DLD1 (cell line): ENCODE results near the gene MAP3K20.
"Not testable (repeated sequence)": the region's sequence is repeated elsewhere in the genome, so short reads cannot be mapped to it uniquely, and the experiment has no call there.

Experiments
- in situ Hi-C: cut with HindIII; loops from 2 replicates; pipeline ENCODE4 v1.10.0; 2017; ENCODE audit warnings: low sequenced_read_pairs

MAP3K20 gene

GRCh38 chr2:173153301-173153885 lies 77.7 kb downstream of the MAP3K20 start:
- in situ Hi-C loops = no loop called here

- in situ Hi-C loops = no loop called here
Observed at GRCh38 chr2:173157676-173158293, 82.1 kb downstream of the MAP3K20 start.

GRCh38 chr2:173159791-173160463 lies 84.3 kb downstream of the MAP3K20 start:
- in situ Hi-C loops = no loop called here

DNA sequence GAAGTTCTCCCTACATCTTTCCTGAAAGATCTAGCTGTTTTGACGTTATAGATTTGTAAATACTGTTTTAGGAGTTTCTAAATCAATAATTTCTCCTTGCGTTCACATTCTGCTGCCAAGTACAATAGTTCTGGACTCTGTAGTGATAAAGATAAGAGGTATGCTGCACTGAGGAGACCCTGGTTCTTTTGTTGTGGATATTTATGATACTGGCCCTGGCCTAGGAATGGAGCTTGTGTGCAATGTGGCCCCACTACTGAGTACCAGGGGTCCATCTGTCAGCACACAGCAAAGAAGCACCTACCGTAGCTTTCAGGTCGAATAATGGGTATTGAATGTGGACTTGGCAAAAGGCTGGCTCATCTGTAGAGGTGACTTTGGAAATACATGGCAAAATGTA lies 85.0 kb downstream of the MAP3K20 start:
- in situ Hi-C loops = no loop called here

DNA sequence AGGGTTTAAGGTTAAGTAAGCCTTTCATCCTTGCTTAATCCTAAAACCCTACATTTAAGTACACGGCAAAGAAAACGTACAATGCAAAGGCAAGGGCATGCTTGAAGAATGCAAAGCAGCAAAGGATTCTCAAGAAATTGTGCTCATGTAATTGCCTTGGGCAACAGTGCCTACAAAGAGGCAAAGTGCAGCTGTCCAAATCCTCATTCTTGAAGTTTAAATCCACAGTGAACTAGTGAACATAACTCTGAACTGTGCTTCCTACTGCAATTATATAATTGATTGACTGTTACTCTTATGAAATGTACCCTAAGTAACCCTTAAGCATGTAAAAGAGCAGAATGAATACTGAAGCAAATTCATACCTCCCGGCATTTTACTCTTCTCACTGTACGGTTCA lies 85.4 kb downstream of the MAP3K20 start:
- in situ Hi-C loops = no loop called here

GRCh38 chr2:173161507-173161906 lies 85.9 kb downstream of the MAP3K20 start:
- in situ Hi-C loops = no loop called here

DNA sequence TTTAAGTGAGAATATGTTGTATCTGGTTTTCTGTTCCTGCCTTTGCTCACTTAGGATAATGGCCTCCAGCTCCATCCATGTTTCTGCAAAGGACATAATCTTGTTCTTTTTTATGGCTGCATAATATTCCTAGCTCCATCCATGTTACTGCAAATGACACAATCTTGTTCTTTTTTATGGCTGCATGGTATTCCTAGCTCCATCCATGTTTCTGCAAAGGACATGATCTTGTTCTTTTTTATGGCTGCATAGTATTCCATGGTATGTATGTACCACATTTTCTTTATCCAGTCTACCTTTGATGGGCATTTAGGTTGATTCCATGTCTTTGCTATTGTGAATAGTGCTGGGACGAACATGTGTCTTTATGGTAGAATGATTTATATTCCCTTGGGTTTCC lies 87.7 kb downstream of the MAP3K20 start:
- in situ Hi-C loops = not testable (repeated sequence)

DNA sequence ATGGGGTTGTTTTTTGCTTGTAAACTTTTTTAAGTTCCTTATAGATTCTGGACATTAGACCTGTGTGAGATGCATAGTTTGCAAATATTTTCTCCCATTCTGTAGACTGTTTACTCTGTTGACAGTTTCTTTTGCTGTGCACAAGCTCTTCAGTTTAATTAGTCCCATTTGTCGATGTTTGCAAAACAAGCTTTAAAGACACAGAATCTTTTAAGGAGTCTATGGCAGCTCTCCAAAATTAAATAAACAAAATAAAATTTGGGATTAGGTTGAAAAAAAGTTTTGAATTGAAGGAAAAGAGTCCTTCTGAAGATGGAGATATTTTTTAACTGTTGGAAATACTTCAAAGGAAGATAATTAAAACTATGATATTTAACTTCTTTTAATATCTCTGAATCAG lies 88.8 kb downstream of the MAP3K20 start:
- in situ Hi-C loops = no loop called here

DNA sequence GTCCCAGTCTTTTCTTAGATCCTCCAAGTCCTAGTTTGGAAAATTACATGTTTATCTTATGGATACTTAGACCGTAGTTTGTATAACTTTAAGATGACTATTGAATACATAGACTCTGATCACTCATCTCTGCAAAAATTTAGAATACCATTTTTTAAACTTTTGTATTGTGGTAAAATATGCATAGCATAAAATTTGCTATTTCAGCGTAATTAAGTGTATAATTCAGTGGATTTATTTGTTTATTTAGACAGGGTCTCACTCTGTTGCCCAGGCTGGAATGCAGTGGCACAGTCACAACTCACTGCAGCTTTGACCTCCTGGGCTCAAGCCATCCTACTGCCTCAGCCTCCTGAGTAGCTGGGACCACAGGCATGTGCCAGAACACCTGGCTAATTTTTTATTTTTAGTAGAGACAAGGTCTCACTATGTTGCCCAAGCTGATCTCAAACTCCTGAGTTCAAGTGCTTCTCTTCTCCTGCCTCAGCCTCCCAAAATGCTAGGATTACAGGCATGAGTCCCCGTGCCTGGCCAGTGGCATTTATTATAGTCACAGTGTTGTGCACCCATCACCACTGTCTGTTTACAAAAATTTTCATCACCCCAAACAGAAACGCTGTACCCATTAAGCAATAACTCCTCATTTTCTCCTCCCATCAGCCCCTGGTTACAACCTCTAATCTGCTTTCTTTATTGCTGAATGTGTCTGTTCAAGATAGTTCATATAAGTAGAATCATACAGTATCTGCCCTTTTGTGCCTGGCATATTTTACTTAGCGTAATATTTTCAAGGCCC lies 90.0 kb downstream of the MAP3K20 start:
- in situ Hi-C loops = no loop called here

DNA sequence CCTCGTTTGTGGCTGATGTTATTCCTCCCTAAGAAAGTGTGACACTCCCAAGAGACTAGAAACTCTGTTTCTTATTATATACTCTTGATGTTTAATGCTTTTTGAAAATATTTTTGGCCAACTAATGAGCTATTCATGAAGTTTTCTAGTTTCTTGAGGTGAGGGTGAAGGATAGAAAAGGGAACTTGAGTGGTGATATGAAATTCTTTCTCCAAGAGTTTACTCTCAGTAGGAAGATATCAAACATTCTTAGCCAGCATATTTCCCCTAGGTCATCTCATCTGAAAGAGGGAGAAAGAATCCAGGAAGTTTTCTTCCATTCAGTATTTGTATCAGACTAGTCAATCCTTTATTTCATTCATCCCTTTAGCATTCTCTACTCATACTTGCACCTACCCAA lies 95.7 kb downstream of the MAP3K20 start:
- in situ Hi-C loops = no loop called here

DNA sequence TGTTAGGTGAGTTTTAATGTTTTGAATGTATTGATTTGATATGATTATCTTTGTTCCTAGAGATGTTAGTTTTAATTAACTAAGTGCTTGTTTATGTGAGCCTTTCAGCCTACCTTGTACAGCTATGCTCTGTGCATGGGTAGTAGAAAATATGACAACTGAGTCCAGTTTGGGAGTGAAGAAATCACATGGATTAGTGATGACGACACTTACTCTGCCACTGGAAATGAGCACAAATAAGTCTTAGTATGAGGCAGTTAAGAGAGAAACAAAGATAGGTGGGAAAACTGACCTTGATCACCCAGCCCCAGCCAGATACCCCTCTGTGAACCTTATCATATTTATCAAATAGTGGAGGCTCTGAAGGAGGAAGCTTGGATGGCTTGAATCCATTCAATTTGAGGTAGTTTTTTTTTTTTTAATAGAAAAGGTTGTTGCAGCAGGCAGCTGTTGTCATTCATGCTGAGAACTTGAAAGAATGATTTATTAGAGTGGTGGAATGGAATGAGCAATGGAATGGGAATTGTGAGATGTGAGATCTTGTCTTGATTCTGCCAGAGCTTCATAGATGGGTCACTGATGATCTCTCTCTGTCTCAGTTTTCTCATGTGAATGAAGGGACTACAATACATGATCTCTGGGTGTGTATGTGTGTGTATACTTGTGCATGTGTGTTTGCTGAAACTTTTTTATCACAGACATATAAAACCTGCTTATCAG lies 96.4 kb downstream of the MAP3K20 start:
- in situ Hi-C loops = no loop called here

DNA sequence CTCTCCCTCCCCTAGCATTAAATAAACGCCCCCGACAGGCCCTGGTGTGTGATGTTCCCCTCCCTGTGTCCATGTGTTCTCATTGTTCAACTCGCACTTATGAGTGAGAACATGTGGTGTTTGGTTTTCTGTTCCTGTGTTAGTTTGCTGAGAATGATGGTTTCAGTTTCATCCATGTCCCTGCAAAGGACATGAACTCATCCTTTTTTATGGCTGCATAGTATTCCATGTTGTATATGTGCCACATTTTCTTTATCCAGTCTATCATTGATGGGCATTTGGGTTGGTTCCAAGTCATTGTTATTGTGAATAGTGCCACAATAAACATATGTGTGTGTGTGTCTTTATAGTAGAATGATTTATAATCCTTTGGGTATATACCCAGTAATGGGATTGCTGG lies 98.7 kb downstream of the MAP3K20 start:
- in situ Hi-C loops = not testable (repeated sequence)

DNA sequence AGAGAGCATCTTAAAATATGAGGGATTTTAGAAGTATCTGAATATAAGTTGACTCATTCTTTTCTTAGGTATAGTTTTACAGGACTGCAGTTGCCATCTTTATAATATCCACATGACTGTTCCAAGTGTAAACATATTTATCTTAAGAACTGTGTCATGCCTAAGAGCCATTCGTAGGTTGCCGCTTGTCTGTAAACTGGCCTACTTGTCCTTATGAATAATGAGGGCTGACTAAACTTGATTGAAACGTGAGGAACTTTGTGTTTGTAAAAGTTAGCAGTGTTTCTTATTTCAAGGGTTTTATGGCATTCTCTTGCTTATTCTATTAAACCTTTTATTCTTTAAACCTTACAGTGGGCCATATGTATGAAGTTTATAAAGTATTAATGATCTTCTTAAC lies 99.6 kb downstream of the MAP3K20 start:
- in situ Hi-C loops = no loop called here

DNA sequence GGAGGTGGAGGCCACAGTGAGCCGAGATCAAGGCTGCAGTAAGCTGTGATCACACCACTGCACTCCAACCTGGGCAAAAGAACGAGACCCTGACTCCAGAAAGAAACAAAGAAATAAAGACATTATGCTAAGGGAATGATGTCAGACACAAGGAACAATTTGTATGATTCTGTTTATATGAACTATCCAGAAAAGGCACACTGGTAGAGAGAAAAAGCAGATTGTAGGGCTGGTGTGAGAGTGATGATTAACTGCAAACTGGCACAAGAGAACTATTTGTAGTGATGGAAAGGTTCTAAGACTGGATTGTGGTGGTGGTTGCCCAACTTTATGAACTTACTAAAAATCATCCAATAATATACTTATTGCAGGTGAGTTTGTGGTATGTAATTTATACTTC lies 106.3 kb downstream of the MAP3K20 start:
- in situ Hi-C loops = no loop called here

DNA sequence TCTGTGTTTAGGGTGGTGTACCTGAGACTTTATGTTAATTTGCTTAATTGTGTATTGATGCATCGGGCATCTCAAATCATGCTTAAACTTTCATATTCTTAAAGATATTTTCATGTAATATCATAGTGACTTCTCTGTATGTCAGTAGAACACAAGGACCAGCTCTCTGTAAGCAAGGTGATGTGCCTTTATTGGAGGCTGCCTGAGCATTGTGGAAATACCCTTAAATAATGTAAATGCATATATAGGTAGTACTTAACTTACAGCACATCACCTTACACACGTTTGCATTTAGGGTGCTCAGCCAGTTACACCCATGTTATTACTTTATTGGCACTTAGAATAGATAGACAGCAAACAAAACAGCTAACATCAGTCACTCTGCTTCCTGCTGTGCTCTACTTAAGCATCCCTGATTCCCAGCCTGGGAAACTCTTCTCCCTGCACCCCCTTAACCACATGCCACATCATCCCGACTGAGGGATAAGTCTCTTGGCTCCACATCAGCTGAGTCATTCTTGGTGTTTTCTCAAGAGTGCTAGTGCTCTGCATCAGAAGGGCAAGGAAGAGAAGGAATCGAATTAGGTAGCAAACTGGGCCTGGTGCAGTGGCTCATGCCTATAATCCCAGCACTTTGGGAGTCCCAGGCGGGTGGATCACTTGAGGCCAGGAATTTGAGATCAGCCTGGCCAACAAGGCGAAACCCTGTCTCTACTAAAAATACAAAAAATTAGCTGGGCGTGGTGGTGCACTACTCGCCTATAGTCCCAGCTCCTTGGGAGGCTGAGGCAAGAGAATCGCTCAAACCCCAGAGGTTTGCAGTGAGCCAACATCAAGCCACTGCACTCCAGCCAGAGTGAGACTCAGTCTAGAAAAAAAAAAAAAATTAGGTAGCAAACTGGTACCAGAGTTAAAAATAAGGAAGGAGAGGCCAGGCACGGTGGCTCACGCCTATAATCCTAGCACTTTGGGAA lies 108.7 kb downstream of the MAP3K20 start:
- in situ Hi-C loops = no loop called here

GRCh38 chr2:173185437-173185836 lies 109.8 kb downstream of the MAP3K20 start:
- in situ Hi-C loops = no loop called here

DNA sequence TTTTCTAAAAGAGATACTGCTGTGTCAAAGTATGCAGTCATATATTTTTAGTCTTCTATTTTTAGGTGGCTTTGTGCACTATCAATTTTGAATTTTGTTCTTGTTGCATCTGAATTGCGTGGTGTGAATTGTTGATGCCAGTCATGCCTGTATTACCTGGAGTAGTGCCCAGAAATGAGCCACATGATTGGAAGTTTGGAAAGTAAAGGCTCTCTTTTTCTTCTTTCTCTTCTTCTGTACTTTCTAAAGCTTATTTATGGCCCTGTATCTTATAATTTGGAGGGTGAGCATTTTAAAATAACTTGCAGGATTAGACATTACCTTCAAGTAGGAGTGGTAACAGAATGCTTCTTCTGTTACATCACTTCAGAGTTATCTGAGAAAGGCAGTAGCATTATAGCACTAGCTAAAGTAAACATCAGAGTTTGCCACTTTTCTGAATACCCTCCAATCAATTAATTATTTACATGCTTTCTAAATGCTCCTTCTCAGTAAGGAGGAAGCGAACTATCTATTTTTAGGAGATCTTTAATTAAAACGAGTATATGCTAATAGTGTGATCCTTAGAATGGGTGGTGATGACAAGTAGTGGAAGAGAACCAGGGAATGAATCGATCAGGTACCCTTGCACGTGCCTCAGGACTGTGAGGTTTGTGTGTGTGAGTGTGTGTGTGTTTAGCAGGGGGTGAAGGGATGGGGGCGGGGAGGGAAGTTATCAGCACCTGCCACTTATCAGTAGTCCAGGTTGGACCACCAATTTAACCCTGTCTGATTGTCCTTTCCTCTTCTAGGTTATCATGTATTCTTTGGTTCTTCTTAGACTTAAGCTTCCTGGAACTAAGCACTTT lies 112.5 kb downstream of the MAP3K20 start:
- in situ Hi-C loops = no loop called here

- in situ Hi-C loops = no loop called here
Observed at GRCh38 chr2:173191601-173192000, 116.0 kb downstream of the MAP3K20 start.

GRCh38 chr2:173192071-173192470 lies 116.4 kb downstream of the MAP3K20 start:
- in situ Hi-C loops = no loop called here
